ENCODE data around the gene TRIL. TPM values are rescaled to one million over a fixed set of nuclear protein-coding genes. Genes with fewer than 3 reads are reported as not detected.

Gene TRIL
- total and polyA plus RNA-seq, 2 of the 13 experiments (the other 11 are each of a cell fraction or from before 2014, with no cell fraction given), result 0.18 to 0.40 TPM

- TF ChIP-seq ARNT2 (CRISPR knock-in tag; IDR thresholded peaks at IDR 0.05; ENCODE audit: low read depth) (peak; percentile 95), ZNF7 (CRISPR knock-in tag; IDR thresholded peaks at IDR 0.05) (no peak), ISX (CRISPR knock-in tag; conservative IDR thresholded peaks at IDR 0.05) (peak; percentile 34), NONO (IDR thresholded peaks at IDR 0.05) (no peak), NONO (CRISPR knock-in tag; conservative IDR thresholded peaks at IDR 0.05) (peak; percentile 98), ZBTB10 (CRISPR knock-in tag; IDR thresholded peaks at IDR 0.05; ENCODE audit: borderline replicate concordance) (no peak; the same call in 1 of the 2 replicates), ZNF326 (CRISPR knock-in tag; IDR thresholded peaks at IDR 0.05; ENCODE audit: borderline replicate concordance) (no peak), ZNF546 (CRISPR knock-in tag; conservative IDR thresholded peaks at IDR 0.05) (peak; percentile 98), ZNF607 (CRISPR knock-in tag; IDR thresholded peaks at IDR 0.05; ENCODE audit: borderline replicate concordance) (peak; percentile 99), ZFP36 (IDR thresholded peaks at IDR 0.05; ENCODE audit: borderline replicate concordance, low read depth, low read length, partially characterized antibody) (no peak), ATF2 (CRISPR knock-in tag; IDR thresholded peaks at IDR 0.05) (peak; percentile 75), RERE (CRISPR knock-in tag; IDR thresholded peaks at IDR 0.05; ENCODE audit: low read depth) (peak; percentile 64; the same call in 1 of the 2 replicates), CREB1 (IDR thresholded peaks at IDR 0.05) (no peak), CREB1 (CRISPR knock-in tag; IDR thresholded peaks at IDR 0.05) (no peak), ZBTB39 (CRISPR knock-in tag; IDR thresholded peaks at IDR 0.05) (peak; percentile 77; the same call in 1 of the 2 replicates), HCFC1 (IDR thresholded peaks at IDR 0.05; ENCODE audit: low read depth, low read length) (0 out of 2 replicates have a peak, but pooled peaks have one; percentile 4), U2AF1 (optimal IDR thresholded peaks at IDR 0.05; ENCODE audit: low read depth, low read length) (no peak)
These were observed 2.2 kb downstream of the TRIL start (continued) for GRCh38 chr7:28955718-28956607.

Measured in HepG2 (cell line).